CD1c-positive myeloid dendritic cell (primary cell): Measurements from ENCODE around the gene DNAJC22.
"Not testable (repeated sequence)": the region's sequence is repeated elsewhere in the genome, so short reads cannot be mapped to it uniquely, and the experiment has no call there.

Source experiments
- DNase-seq: peaks from one replicate; pipeline ENCODE4 v3.0.0-alpha.2; 2016; ENCODE audit errors: extremely low spot score

Gene DNAJC22

GRCh38 chr12:49346659-49347310, at the start of gene DNAJC22:
DNAJC22 (plus strand) TSS chr12:49346888; CDS start chr12:49348873, 1,985 bp downstream.
- DNase-seq, result peak; percentile 23

GRCh38 chr12:49297695-49298060, 49.0 kb upstream of the DNAJC22 start:
- DNase-seq, result no peak

- DNase-seq, result no peak
Measured at GRCh38 chr12:49298160-49298559, 48.5 kb upstream of the DNAJC22 start.

- DNase-seq, result no peak
Measured at GRCh38 chr12:49301760-49302159, 44.9 kb upstream of the DNAJC22 start.

GRCh38 chr12:49304161-49304560, 42.5 kb upstream of the DNAJC22 start:
- no peak for DNase-seq

GRCh38 chr12:49305762-49306510, 40.8 kb upstream of the DNAJC22 start:
- peak; percentile 50 for DNase-seq

- DNase-seq, result no peak
Measured at GRCh38 chr12:49309386-49309785, 37.3 kb upstream of the DNAJC22 start.

- DNase-seq, result not testable (repeated sequence)
Measured at GRCh38 chr12:49310451-49311000, 36.2 kb upstream of the DNAJC22 start.

- no peak for DNase-seq
Measured at GRCh38 chr12:49314811-49315210, 31.9 kb upstream of the DNAJC22 start.

- not testable (repeated sequence) for DNase-seq
Measured at GRCh38 chr12:49317118-49317517, 29.6 kb upstream of the DNAJC22 start.

- DNase-seq, result not testable (repeated sequence)
Measured at GRCh38 chr12:49320411-49321103, 26.1 kb upstream of the DNAJC22 start.

- no peak for DNase-seq
Measured at GRCh38 chr12:49322367-49322707, 24.4 kb upstream of the DNAJC22 start.

GRCh38 chr12:49322708-49323523, 23.8 kb upstream of the DNAJC22 start, which contains the start of gene TROAP:
TROAP (plus strand) TSS chr12:49323255; CDS start chr12:49323609, 354 bp downstream.
- peak; percentile 99 for DNase-seq

GRCh38 chr12:49323524-49324097, 23.1 kb upstream of the DNAJC22 start:
- no peak for DNase-seq

- DNase-seq, result no peak
Measured at GRCh38 chr12:49325606-49326005, 21.1 kb upstream of the DNAJC22 start.

GRCh38 chr12:49327368-49327767, 19.3 kb upstream of the DNAJC22 start:
- no peak for DNase-seq

- DNase-seq, result no peak
Measured at GRCh38 chr12:49327887-49328286, 18.8 kb upstream of the DNAJC22 start.

GRCh38 chr12:49328816-49329215, 17.9 kb upstream of the DNAJC22 start:
- DNase-seq, result no peak

- DNase-seq, result no peak
Measured at GRCh38 chr12:49330032-49330619, 16.6 kb upstream of the DNAJC22 start.

- no peak for DNase-seq
Measured at GRCh38 chr12:49330631-49331379, 15.9 kb upstream of the DNAJC22 start.
